Ovary (tissue), 3 donors: Measurements from ENCODE around the gene FOXN1.

Source experiments
- POLR2A ChIP-seq: fragments of 450-650 bp; IDR thresholded peaks from one replicate; pipeline ENCODE4 v1.6.1; 2017; ENCODE audit warnings: antibody characterized with exemption, mild to moderate bottlenecking, moderate library complexity
- TF ChIP-seq, protein P1 (sequence below), 3 donors: fragments of 450-650 bp in 2 of 3; fragments of 200-600 bp in 1 of 3; IDR thresholded peaks; one replicate each; pipeline versions ENCODE4 v1.5.1 to v1.8.0; 2016 to 2022; ENCODE audit warnings: antibody characterized with exemption in 3 of 3, mild to moderate bottlenecking in 1 of 3
- donor health status: DM: no; HTN: no; CAD: no.

DNA sequence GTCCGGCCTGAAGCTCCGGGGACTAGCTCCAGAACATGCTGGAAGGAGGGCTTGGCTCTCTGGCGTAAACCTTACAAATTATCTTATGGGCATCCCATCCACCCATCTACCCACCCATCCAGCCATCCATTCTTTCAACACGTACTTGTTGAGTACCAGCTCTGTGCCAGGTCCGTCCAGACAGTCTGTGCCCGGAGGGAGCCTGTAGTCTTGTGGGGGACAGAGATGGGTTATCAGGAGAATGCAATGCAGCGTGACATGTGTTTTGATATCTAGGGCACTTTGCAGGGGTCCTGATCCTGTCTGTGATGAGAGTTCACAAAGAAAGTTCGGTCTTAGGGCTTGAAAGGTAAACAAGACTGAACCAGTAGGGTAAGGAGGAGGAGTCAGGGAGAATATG is 36.8 kb upstream of the FOXN1 start:
- TF ChIP-seq, protein P1, sequence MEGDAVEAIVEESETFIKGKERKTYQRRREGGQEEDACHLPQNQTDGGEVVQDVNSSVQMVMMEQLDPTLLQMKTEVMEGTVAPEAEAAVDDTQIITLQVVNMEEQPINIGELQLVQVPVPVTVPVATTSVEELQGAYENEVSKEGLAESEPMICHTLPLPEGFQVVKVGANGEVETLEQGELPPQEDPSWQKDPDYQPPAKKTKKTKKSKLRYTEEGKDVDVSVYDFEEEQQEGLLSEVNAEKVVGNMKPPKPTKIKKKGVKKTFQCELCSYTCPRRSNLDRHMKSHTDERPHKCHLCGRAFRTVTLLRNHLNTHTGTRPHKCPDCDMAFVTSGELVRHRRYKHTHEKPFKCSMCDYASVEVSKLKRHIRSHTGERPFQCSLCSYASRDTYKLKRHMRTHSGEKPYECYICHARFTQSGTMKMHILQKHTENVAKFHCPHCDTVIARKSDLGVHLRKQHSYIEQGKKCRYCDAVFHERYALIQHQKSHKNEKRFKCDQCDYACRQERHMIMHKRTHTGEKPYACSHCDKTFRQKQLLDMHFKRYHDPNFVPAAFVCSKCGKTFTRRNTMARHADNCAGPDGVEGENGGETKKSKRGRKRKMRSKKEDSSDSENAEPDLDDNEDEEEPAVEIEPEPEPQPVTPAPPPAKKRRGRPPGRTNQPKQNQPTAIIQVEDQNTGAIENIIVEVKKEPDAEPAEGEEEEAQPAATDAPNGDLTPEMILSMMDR (IDR thresholded peaks at IDR 0.05) = no peak
- no peak for TF ChIP-seq POLR2A
